GM12864 (cell line): ENCODE results near the gene HOXD1.

ENCODE experiments used
- DNase-seq: peaks from one replicate; pipeline ENCODE4 v3.0.0-alpha.2; 2011; ENCODE audit warnings: low read depth
- H3K4me3 ChIP-seq: 2 replicates; pipeline ENCODE4 v1.5.1; 2011; ENCODE audit warnings: mild to moderate bottlenecking, low read depth, low read length, control low read depth
- CTCF ChIP-seq: IDR thresholded peaks from 2 replicates; pipeline ENCODE4 v1.5.1; 2011; ENCODE audit warnings: low read depth, mild to moderate bottlenecking, moderate library complexity, low read length, control low read depth, inconsistent platforms; ENCODE audit errors: missing control alignments

Gene HOXD1

GRCh38 chr2:176145085-176145969 lies 43.1 kb upstream of the HOXD1 start:
- TF ChIP-seq CTCF: no peak
- DNase-seq: no peak
- no peak overlapping the region for H3K4me3 ChIP-seq

GRCh38 chr2:176146101-176146500 lies 42.4 kb upstream of the HOXD1 start:
- TF ChIP-seq CTCF: no peak
- H3K4me3 ChIP-seq: no peak overlapping the region
- no peak for DNase-seq

- no peak for TF ChIP-seq CTCF
- no peak overlapping the region for H3K4me3 ChIP-seq
- no peak for DNase-seq
These were observed 41.8 kb upstream of the HOXD1 start for GRCh38 chr2:176146645-176147044.

- no peak overlapping the region for H3K4me3 ChIP-seq
- no peak for TF ChIP-seq CTCF
- no peak for DNase-seq
These were observed 41.2 kb upstream of the HOXD1 start for GRCh38 chr2:176147210-176147799.

GRCh38 chr2:176147800-176148496 lies 40.5 kb upstream of the HOXD1 start:
- TF ChIP-seq CTCF: no peak
- no peak for DNase-seq
- H3K4me3 ChIP-seq: no peak overlapping the region

GRCh38 chr2:176148751-176149421 lies 39.6 kb upstream of the HOXD1 start:
- no peak for TF ChIP-seq CTCF
- no peak for DNase-seq
- no peak overlapping the region for H3K4me3 ChIP-seq
